ENCODE measurements around the gene ARID5B. TPM values are rescaled to one million over a fixed set of nuclear protein-coding genes. Genes with fewer than 3 reads are reported as not detected.

Gene ARID5B
- total RNA-seq, 1 donor: 94.1 TPM

- H3K36me3 ChIP-seq (ENCODE audit: insufficient read depth, low read length): peaks cover 51% of the 10 kb centered on the region
These were observed 181.4 kb downstream of the ARID5B start for GRCh38 chr10:62082729-62083411.

GRCh38 chr10:62083412-62084267 lies 182.1 kb downstream of the ARID5B start:
- Histone ChIP-seq H4K20me1 (ENCODE audit: insufficient read depth, low read length) (no peaks in the 10 kb centered on the region), H3K36me3 (ENCODE audit: insufficient read depth, low read length) (peaks cover 51% of the 10 kb centered on the region), H3K4me2 (ENCODE audit: insufficient read depth, low read length) (peak overlapping the region; percentile 53), H3K79me2 (ENCODE audit: insufficient read depth, low read length) (peaks cover 39% of the 10 kb centered on the region), H3K27ac (ENCODE audit: low read depth, low read length) (peak overlapping the region; percentile 90), H3K4me3 (ENCODE audit: insufficient read depth, low read length) (no peak overlapping the region), H2AFZ (ENCODE audit: low read length) (no peak overlapping the region), H3K27me3 (ENCODE audit: insufficient read depth, low read length) (no peaks in the 10 kb centered on the region), H3K4me1 (ENCODE audit: insufficient read depth, low read length) (peaks cover 63% of the 10 kb centered on the region), H3K9me3 (ENCODE audit: low read depth, low read length) (no peaks in the 10 kb centered on the region)
- peak; percentile 81 for DNase-seq (ENCODE audit: insufficient read length, low spot score, missing footprints)
- no peak for TF ChIP-seq CTCF (IDR thresholded peaks at IDR 0.05; ENCODE audit: extremely low read depth, low read depth, low read length)

More at GRCh38 chr10:62082729-62083411, 181.4 kb downstream of the ARID5B start:
- peak overlapping the region; percentile 53 for H3K4me2 ChIP-seq (ENCODE audit: insufficient read depth, low read length)
- H3K79me2 ChIP-seq (ENCODE audit: insufficient read depth, low read length): peaks cover 42% of the 10 kb centered on the region
- no peaks in the 10 kb centered on the region for H3K9me3 ChIP-seq (ENCODE audit: low read depth, low read length)
- peak overlapping the region; percentile 90 for H3K27ac ChIP-seq (ENCODE audit: low read depth, low read length)
- H3K4me3 ChIP-seq (ENCODE audit: insufficient read depth, low read length): no peak overlapping the region
- H3K4me1 ChIP-seq (ENCODE audit: insufficient read depth, low read length): peaks cover 65% of the 10 kb centered on the region
- H4K20me1 ChIP-seq (ENCODE audit: insufficient read depth, low read length): no peaks in the 10 kb centered on the region
- TF ChIP-seq CTCF (IDR thresholded peaks at IDR 0.05; ENCODE audit: extremely low read depth, low read depth, low read length): no peak
- no peak overlapping the region for H2AFZ ChIP-seq (ENCODE audit: low read length)
- DNase-seq (ENCODE audit: insufficient read length, low spot score, missing footprints): no peak
- H3K27me3 ChIP-seq (ENCODE audit: insufficient read depth, low read length): no peaks in the 10 kb centered on the region

- peaks cover 51% of the 10 kb centered on the region for H3K36me3 ChIP-seq (ENCODE audit: insufficient read depth, low read length)
- no peak overlapping the region for H2AFZ ChIP-seq (ENCODE audit: low read length)
- peak overlapping the region; percentile 18 for H3K4me2 ChIP-seq (ENCODE audit: insufficient read depth, low read length)
- no peak for DNase-seq (ENCODE audit: insufficient read length, low spot score, missing footprints)
- no peaks in the 10 kb centered on the region for H4K20me1 ChIP-seq (ENCODE audit: insufficient read depth, low read length)
- no peaks in the 10 kb centered on the region for H3K27me3 ChIP-seq (ENCODE audit: insufficient read depth, low read length)
- H3K9me3 ChIP-seq (ENCODE audit: low read depth, low read length): no peaks in the 10 kb centered on the region
- peak overlapping the region; percentile 90 for H3K27ac ChIP-seq (ENCODE audit: low read depth, low read length)
- no peak overlapping the region for H3K4me3 ChIP-seq (ENCODE audit: insufficient read depth, low read length)
- TF ChIP-seq CTCF (IDR thresholded peaks at IDR 0.05; ENCODE audit: extremely low read depth, low read depth, low read length): no peak
- H3K79me2 ChIP-seq (ENCODE audit: insufficient read depth, low read length): peaks cover 39% of the 10 kb centered on the region
- peaks cover 63% of the 10 kb centered on the region for H3K4me1 ChIP-seq (ENCODE audit: insufficient read depth, low read length)
These were observed 183.0 kb downstream of the ARID5B start for GRCh38 chr10:62084451-62084850.

GRCh38 chr10:62085404-62085803 lies 183.9 kb downstream of the ARID5B start:
- H3K4me2 ChIP-seq (ENCODE audit: insufficient read depth, low read length): no peak overlapping the region
- peak overlapping the region; percentile 90 for H3K27ac ChIP-seq (ENCODE audit: low read depth, low read length)
- TF ChIP-seq CTCF (IDR thresholded peaks at IDR 0.05; ENCODE audit: extremely low read depth, low read depth, low read length): no peak
- no peaks in the 10 kb centered on the region for H3K27me3 ChIP-seq (ENCODE audit: insufficient read depth, low read length)
- H3K4me3 ChIP-seq (ENCODE audit: insufficient read depth, low read length): no peak overlapping the region
- H3K9me3 ChIP-seq (ENCODE audit: low read depth, low read length): no peaks in the 10 kb centered on the region
- H3K36me3 ChIP-seq (ENCODE audit: insufficient read depth, low read length): peaks cover 50% of the 10 kb centered on the region
- DNase-seq (ENCODE audit: insufficient read length, low spot score, missing footprints): no peak
- peaks cover 32% of the 10 kb centered on the region for H3K79me2 ChIP-seq (ENCODE audit: insufficient read depth, low read length)
- H4K20me1 ChIP-seq (ENCODE audit: insufficient read depth, low read length): no peaks in the 10 kb centered on the region
- no peak overlapping the region for H2AFZ ChIP-seq (ENCODE audit: low read length)
- peaks cover 54% of the 10 kb centered on the region for H3K4me1 ChIP-seq (ENCODE audit: insufficient read depth, low read length)
